ENCODE results near the gene FDPS.

FDPS gene

GRCh38 chr1:155297384-155297783 lies 11.3 kb upstream of the FDPS start:
- POLR2A ChIA-PET: interaction anchor here (0.6 kb wide), 1 partner anchor 35 kb away, joined by 3 read pairs; the partner anchor contains the start of gene SCAMP3

GRCh38 chr1:155300024-155300423 lies 8.6 kb upstream of the FDPS start:
- H3K36me3 ChIP-seq (ENCODE audit: control insufficient read depth in 2 of 2, insufficient read depth in 1 of 2, low read length in 2 of 2): no peaks in the 10 kb centered on the region
- H3K9me3 ChIP-seq (ENCODE audit: control insufficient read depth, insufficient read depth, low read depth, low read length): no peaks in the 10 kb centered on the region
- H3K27ac ChIP-seq (ENCODE audit: extremely low read depth, low read depth, low read length): no peak overlapping the region
- no peak for TF ChIP-seq ZNF654 (tag by site-specific recombination; IDR thresholded peaks at IDR 0.05; ENCODE audit: low read depth)
- TF ChIP-seq ZNF280D (tag by site-specific recombination; IDR thresholded peaks at IDR 0.05): no peak
- no peak for TF ChIP-seq SP3 (tag by site-specific recombination; IDR thresholded peaks at IDR 0.05)
- TF ChIP-seq ZNF174 (tag by site-specific recombination; IDR thresholded peaks at IDR 0.05): no peak
- no peak for TF ChIP-seq PRDM2 (tag by site-specific recombination; IDR thresholded peaks at IDR 0.05; ENCODE audit: borderline replicate concordance)
- no peak for TF ChIP-seq ZNF677 (tag by site-specific recombination; IDR thresholded peaks at IDR 0.05)
- TF ChIP-seq ZNF280C (tag by site-specific recombination; IDR thresholded peaks at IDR 0.05): no peak
- no peak for TF ChIP-seq REPIN1 (tag by site-specific recombination; IDR thresholded peaks at IDR 0.05; ENCODE audit: low read depth)
- ChIA-PET POLR2A (interaction anchor here (0.9 kb wide), 1 partner anchor 27 kb away, joined by 7 read pairs; the partner anchor contains the start of gene CLK2), CTCF (interaction anchor here (0.6 to 2.1 kb wide), 3 partner anchors 23 to 226 kb away, joined by 3 to 9 read pairs (median 5); no protein-coding TSS in a partner anchor)
- no peak overlapping the region for H3K4me3 ChIP-seq (ENCODE audit: low read depth, low read length)
- no peaks in the 10 kb centered on the region for H3K4me1 ChIP-seq (ENCODE audit: control insufficient read depth, insufficient read depth, low read length)

More at GRCh38 chr1:155297384-155297783, 11.3 kb upstream of the FDPS start:
- no peak for TF ChIP-seq SCRT2 (tag by site-specific recombination; IDR thresholded peaks at IDR 0.05)
- no peak for TF ChIP-seq ZSCAN4 (tag by site-specific recombination; IDR thresholded peaks at IDR 0.05)
- no peak for TF ChIP-seq ZBTB1 (tag by site-specific recombination; IDR thresholded peaks at IDR 0.05)
- no peak overlapping the region for H3K4me3 ChIP-seq (ENCODE audit: low read depth, low read length)
- CTCF ChIA-PET: no interaction called here
- no peak overlapping the region for H3K27ac ChIP-seq (ENCODE audit: extremely low read depth, low read depth, low read length)
- H3K36me3 ChIP-seq (ENCODE audit: control insufficient read depth in 2 of 2, insufficient read depth in 1 of 2, low read length in 2 of 2): no peaks in the 10 kb centered on the region
- H3K9me3 ChIP-seq (ENCODE audit: control insufficient read depth, insufficient read depth, low read depth, low read length): no peaks in the 10 kb centered on the region
- H3K4me1 ChIP-seq (ENCODE audit: control insufficient read depth, insufficient read depth, low read length): no peaks in the 10 kb centered on the region

Measured in HEK293 (cell line).